ENCODE results near the gene FAM118A. TPM values are rescaled to one million over a fixed set of nuclear protein-coding genes. Genes with fewer than 3 reads are reported as not detected.

FAM118A gene
- total and polyA plus RNA-seq, 9 donors, result 21.9 to 57.8 (median 30.0) TPM

DNA sequence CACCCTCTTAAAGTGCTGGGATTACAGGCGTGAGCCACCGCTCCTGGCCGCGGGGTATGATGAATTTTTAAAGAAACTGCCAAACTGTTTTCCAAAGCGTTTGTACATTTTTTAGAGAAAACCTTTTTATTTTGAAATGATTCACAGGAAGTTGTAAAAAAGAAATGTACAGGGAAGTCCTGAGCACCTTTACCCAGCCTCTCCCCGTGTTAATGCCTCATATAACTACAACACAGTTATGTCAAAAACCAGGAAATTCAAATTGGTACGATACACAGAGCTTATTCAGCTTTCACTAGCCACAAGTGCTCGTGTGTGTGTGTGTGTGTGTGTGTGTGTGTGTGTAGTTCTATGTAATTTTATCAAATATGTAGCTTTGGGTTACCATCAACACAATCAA is 7.0 kb upstream of the FAM118A start:
- intact Hi-C loops (cut with DNase I), result no loop called here
- no peaks in the 10 kb centered on the region for H3K36me3 ChIP-seq
- no peak overlapping the region for H3K4me3 ChIP-seq
- H3K27ac ChIP-seq, result no peak overlapping the region
- 63 to 74% (median 66%) methylated on average over 8 of the region's 8 CpGs for WGBS, 3 donors
- H3K4me1 ChIP-seq (ENCODE audit: insufficient read depth), result no peaks in the 10 kb centered on the region
- DNase-seq, result no peak
- TF ChIP-seq POLR2A (IDR thresholded peaks at IDR 0.05) (no peak), EP300 (IDR thresholded peaks at IDR 0.05) (no peak)
- TF ChIP-seq, protein P1, sequence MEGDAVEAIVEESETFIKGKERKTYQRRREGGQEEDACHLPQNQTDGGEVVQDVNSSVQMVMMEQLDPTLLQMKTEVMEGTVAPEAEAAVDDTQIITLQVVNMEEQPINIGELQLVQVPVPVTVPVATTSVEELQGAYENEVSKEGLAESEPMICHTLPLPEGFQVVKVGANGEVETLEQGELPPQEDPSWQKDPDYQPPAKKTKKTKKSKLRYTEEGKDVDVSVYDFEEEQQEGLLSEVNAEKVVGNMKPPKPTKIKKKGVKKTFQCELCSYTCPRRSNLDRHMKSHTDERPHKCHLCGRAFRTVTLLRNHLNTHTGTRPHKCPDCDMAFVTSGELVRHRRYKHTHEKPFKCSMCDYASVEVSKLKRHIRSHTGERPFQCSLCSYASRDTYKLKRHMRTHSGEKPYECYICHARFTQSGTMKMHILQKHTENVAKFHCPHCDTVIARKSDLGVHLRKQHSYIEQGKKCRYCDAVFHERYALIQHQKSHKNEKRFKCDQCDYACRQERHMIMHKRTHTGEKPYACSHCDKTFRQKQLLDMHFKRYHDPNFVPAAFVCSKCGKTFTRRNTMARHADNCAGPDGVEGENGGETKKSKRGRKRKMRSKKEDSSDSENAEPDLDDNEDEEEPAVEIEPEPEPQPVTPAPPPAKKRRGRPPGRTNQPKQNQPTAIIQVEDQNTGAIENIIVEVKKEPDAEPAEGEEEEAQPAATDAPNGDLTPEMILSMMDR (IDR thresholded peaks at IDR 0.05), result no peak
- no peaks in the 10 kb centered on the region for H3K27me3 ChIP-seq
- H3K9me3 ChIP-seq, result no peaks in the 10 kb centered on the region

GRCh38 chr22:45303181-45303580 is 6.6 kb upstream of the FAM118A start:
- 61 to 74% (median 63%) methylated on average over 7 of the region's 7 CpGs for WGBS, 3 donors
- no peak for TF ChIP-seq EP300 (IDR thresholded peaks at IDR 0.05)
- TF ChIP-seq POLR2A (IDR thresholded peaks at IDR 0.05), result no peak
- TF ChIP-seq, protein P1 (IDR thresholded peaks at IDR 0.05), result no peak
- Histone ChIP-seq H3K4me1 (ENCODE audit: insufficient read depth) (no peaks in the 10 kb centered on the region), H3K9me3 (no peaks in the 10 kb centered on the region), H3K36me3 (no peaks in the 10 kb centered on the region), H3K27ac (no peak overlapping the region), H3K4me3 (no peak overlapping the region), H3K27me3 (no peaks in the 10 kb centered on the region)
- no peak for DNase-seq
- intact Hi-C loops (cut with DNase I), result no loop called here

- no peak for DNase-seq
- no peak overlapping the region for H3K27ac ChIP-seq
- no peaks in the 10 kb centered on the region for H3K9me3 ChIP-seq
- H3K27me3 ChIP-seq, result no peaks in the 10 kb centered on the region
- intact Hi-C loops (cut with DNase I), result no loop called here
- WGBS, 3 donors, result 81 to 83% (median 82%) methylated on average over 6 of the region's 6 CpGs
- no peaks in the 10 kb centered on the region for H3K36me3 ChIP-seq
- TF ChIP-seq, protein P1 (IDR thresholded peaks at IDR 0.05), result no peak
- H3K4me3 ChIP-seq, result no peak overlapping the region
- H3K4me1 ChIP-seq (ENCODE audit: insufficient read depth), result no peaks in the 10 kb centered on the region
These were observed 4.8 kb upstream of the FAM118A start for GRCh38 chr22:45304971-45305370.

GRCh38 chr22:45305456-45306075 is 4.2 kb upstream of the FAM118A start:
- intact Hi-C loops (cut with DNase I), result no loop called here
- Histone ChIP-seq H3K27ac (no peak overlapping the region), H3K27me3 (no peaks in the 10 kb centered on the region), H3K36me3 (no peaks in the 10 kb centered on the region), H3K4me1 (ENCODE audit: insufficient read depth) (no peaks in the 10 kb centered on the region), H3K4me3 (no peak overlapping the region), H3K9me3 (no peaks in the 10 kb centered on the region)
- DNase-seq, result no peak
- WGBS, 3 donors, result 68 to 75% (median 70%) methylated on average over 6 of the region's 6 CpGs
- TF ChIP-seq EP300 (IDR thresholded peaks at IDR 0.05), result no peak

DNA sequence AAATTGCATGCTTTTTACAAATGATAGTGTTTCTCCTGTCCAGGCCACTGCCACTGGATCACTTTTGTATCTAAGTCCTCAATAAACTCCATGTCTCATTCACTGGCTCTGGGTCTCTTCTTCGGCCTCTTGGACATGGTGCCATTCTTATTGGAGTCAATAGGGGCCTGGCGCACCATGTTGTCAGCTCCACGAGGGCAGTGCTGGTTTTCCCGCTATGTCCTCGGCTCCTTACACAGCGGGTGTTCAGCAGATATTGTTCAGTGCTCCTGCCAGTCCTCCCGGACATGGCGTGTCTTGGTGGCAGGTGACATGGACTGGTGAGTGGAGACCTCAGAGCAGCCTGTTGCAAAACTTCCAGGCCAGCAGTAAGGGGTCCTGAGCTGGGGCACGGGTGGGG is 3.6 kb upstream of the FAM118A start:
- peaks cover 3% of the 10 kb centered on the region for H3K4me1 ChIP-seq (ENCODE audit: insufficient read depth)
- no peaks in the 10 kb centered on the region for H3K27me3 ChIP-seq
- no peak overlapping the region for H3K27ac ChIP-seq
- H3K9me3 ChIP-seq, result no peaks in the 10 kb centered on the region
- TF ChIP-seq, protein P1 (IDR thresholded peaks at IDR 0.05), result no peak
- TF ChIP-seq POLR2A (IDR thresholded peaks at IDR 0.05), result no peak
- TF ChIP-seq EP300 (IDR thresholded peaks at IDR 0.05), result no peak
- no peaks in the 10 kb centered on the region for H3K36me3 ChIP-seq
- intact Hi-C loops (cut with DNase I), result no loop called here
- WGBS, 3 donors, result 90 to 93% (median 92%) methylated on average over 9 of the region's 9 CpGs
- H3K4me3 ChIP-seq, result no peak overlapping the region
- DNase-seq, result no peak
